H9 (cell line): ENCODE results near the gene IDH3B. TPM values are rescaled to one million over a fixed set of nuclear protein-coding genes. Genes with fewer than 3 reads are reported as not detected.

Experiments used
- DNase-seq: peaks from one replicate; pipeline ENCODE4 v3.0.0-alpha.2; 2017
- H2AFZ ChIP-seq: one replicate; pipeline ENCODE4 v1.6.1; 2013; ENCODE audit warnings: mild to moderate bottlenecking, low read length, control low read depth, moderate library complexity
- H2AK5ac ChIP-seq: 2 replicates; pipeline ENCODE4 v1.6.1; 2013; ENCODE audit warnings: low read length, control low read depth, mixed read lengths; ENCODE audit not compliant: insufficient read length
- H2BK120ac ChIP-seq: one replicate; pipeline ENCODE4 v1.6.1; 2013; ENCODE audit warnings: low read depth, mild to moderate bottlenecking, low read length, control low read depth, inconsistent platforms; ENCODE audit not compliant: poor library complexity, severe bottlenecking
- H2BK12ac ChIP-seq: 2 replicates; pipeline ENCODE4 v1.6.1; 2013; ENCODE audit warnings: low read length, control low read depth, mixed read lengths, low read depth; ENCODE audit not compliant: insufficient read length
- H2BK15ac ChIP-seq: 2 replicates; pipeline ENCODE4 v1.6.1; 2013; ENCODE audit warnings: low read depth, low read length, control low read depth
- H2BK20ac ChIP-seq: one replicate; pipeline ENCODE4 v1.6.1; 2013; ENCODE audit warnings: low read depth, mild to moderate bottlenecking, low read length, control low read depth, inconsistent platforms; ENCODE audit not compliant: poor library complexity, severe bottlenecking
- H2BK5ac ChIP-seq: 2 replicates; pipeline ENCODE4 v1.6.1; 2013; ENCODE audit warnings: low read length, control low read depth, mixed read lengths; ENCODE audit not compliant: insufficient read length
- H3K14ac ChIP-seq: 2 replicates; pipeline ENCODE4 v1.6.1; 2013; ENCODE audit warnings: low read length, control low read depth; ENCODE audit not compliant: insufficient read depth
- H3K18ac ChIP-seq: 2 replicates; pipeline ENCODE4 v1.6.1; 2013; ENCODE audit warnings: low read depth, mild to moderate bottlenecking, mixed read lengths, low read length, control low read depth; ENCODE audit not compliant: insufficient read length
- H3K23ac ChIP-seq: 2 replicates; pipeline ENCODE4 v1.6.1; 2013; ENCODE audit warnings: low read length, control low read depth, mixed read lengths, low read depth; ENCODE audit not compliant: insufficient read length
- H3K23me2 ChIP-seq: 2 replicates; pipeline ENCODE4 v1.6.1; 2013; ENCODE audit warnings: low read depth, mild to moderate bottlenecking, mixed read lengths, low read length, control low read depth; ENCODE audit not compliant: insufficient read length, poor library complexity, severe bottlenecking
- H3K27ac ChIP-seq: 2 replicates; pipeline ENCODE4 v1.5.1; 2013; ENCODE audit warnings: low read length, control low read depth, mixed read lengths, low read depth; ENCODE audit not compliant: insufficient read length
- H3K27me3 ChIP-seq: 2 replicates; pipeline ENCODE4 v1.6.1; 2013; ENCODE audit warnings: low read length, control low read depth, inconsistent platforms; ENCODE audit not compliant: insufficient read depth
- H3K4ac ChIP-seq: 2 replicates; pipeline ENCODE4 v1.6.1; 2013; ENCODE audit warnings: low read depth, mild to moderate bottlenecking, control low read depth, inconsistent platforms, low read length, moderate library complexity
- H3K4me1 ChIP-seq: 2 replicates; pipeline ENCODE4 v1.6.1; 2013; ENCODE audit warnings: low read length, control low read depth, inconsistent platforms; ENCODE audit not compliant: insufficient read depth
- H3K4me2 ChIP-seq: 2 replicates; pipeline ENCODE4 v1.6.1; 2013; ENCODE audit warnings: low read length, control low read depth, mixed read lengths; ENCODE audit not compliant: insufficient read length, insufficient read depth
- H3K56ac ChIP-seq: 2 replicates; pipeline ENCODE4 v1.6.1; 2013; ENCODE audit warnings: low read depth, mild to moderate bottlenecking, mixed read lengths, low read length, control low read depth; ENCODE audit not compliant: insufficient read length
- H3K79me1 ChIP-seq: 2 replicates; pipeline ENCODE4 v1.6.1; 2013; ENCODE audit warnings: low read depth, mild to moderate bottlenecking, moderate library complexity, low read length, control low read depth, inconsistent platforms; ENCODE audit not compliant: insufficient read depth, poor library complexity, severe bottlenecking
- H3K79me2 ChIP-seq: 2 replicates; pipeline ENCODE4 v1.6.1; 2013; ENCODE audit warnings: low read length, control low read depth, inconsistent platforms; ENCODE audit not compliant: insufficient read depth
- H3K9ac ChIP-seq: 2 replicates; pipeline ENCODE4 v1.6.1; 2013; ENCODE audit warnings: low read length, control low read depth, mixed read lengths; ENCODE audit not compliant: insufficient read length; ENCODE audit errors: extremely low read depth
- H3K9me3 ChIP-seq: one replicate; pipeline ENCODE4 v1.6.1; 2013; ENCODE audit warnings: low read depth, low read length, inconsistent platforms; ENCODE audit not compliant: control insufficient read depth
- H3T11ph ChIP-seq: one replicate; pipeline ENCODE4 v1.6.1; 2013; ENCODE audit warnings: mild to moderate bottlenecking, low read length, control low read depth, inconsistent platforms
- H4K20me1 ChIP-seq: one replicate; pipeline ENCODE4 v1.6.1; 2013; ENCODE audit not compliant: control insufficient read depth, insufficient read length, insufficient read depth
- H4K5ac ChIP-seq: 2 replicates; pipeline ENCODE4 v1.6.1; 2013; ENCODE audit warnings: low read depth, mild to moderate bottlenecking, mixed read lengths, low read length, control low read depth; ENCODE audit not compliant: insufficient read length
- H4K8ac ChIP-seq: replicated peaks from 2 replicates; pipeline ENCODE4 v1.6.1; 2013; ENCODE audit warnings: low read length, control low read depth, mixed read lengths, low read depth; ENCODE audit not compliant: insufficient read length
- H4K91ac ChIP-seq: 2 replicates; pipeline ENCODE4 v1.6.1; 2013; ENCODE audit warnings: low read depth, mild to moderate bottlenecking, moderate library complexity, mixed read lengths, low read length, control low read depth; ENCODE audit not compliant: insufficient read length
- H3K27ac Mint-ChIP-seq, 3 experiments: 2 replicates in 2 of 3; 3 replicates in 1 of 3; pipeline ENCODE4 v1.8.0; 2020 to 2021; ENCODE audit warnings: mixed read lengths in 3 of 3, mild to moderate bottlenecking in 1 of 3, moderate library complexity in 1 of 3
- H3K27me3 Mint-ChIP-seq: 2 replicates; pipeline ENCODE4 v1.8.0; 2021; ENCODE audit warnings: low read depth, mild to moderate bottlenecking, moderate library complexity, mixed read lengths
- H3K36me3 Mint-ChIP-seq, 3 experiments: 2 replicates in 2 of 3; 3 replicates in 1 of 3; pipeline ENCODE4 v1.8.0; 2020 to 2021; ENCODE audit warnings: low read depth in 3 of 3, mixed read lengths in 3 of 3; ENCODE audit not compliant: insufficient read depth in 1 of 3
- H3K4me1 Mint-ChIP-seq, 2 experiments: 2 replicates each; pipeline ENCODE4 v1.8.0; 2020; ENCODE audit warnings: mixed read lengths in 2 of 2
- H3K4me3 Mint-ChIP-seq, 2 experiments: 2 replicates in 1 of 2; 3 replicates in 1 of 2; pipeline ENCODE4 v1.8.0; 2020 to 2021; ENCODE audit warnings: mild to moderate bottlenecking in 2 of 2, mixed read lengths in 2 of 2, moderate library complexity in 1 of 2
- H3K9me3 Mint-ChIP-seq, 2 experiments: 2 replicates in 1 of 2; 3 replicates in 1 of 2; pipeline ENCODE4 v1.8.0; 2020; ENCODE audit warnings: mild to moderate bottlenecking in 2 of 2, mixed read lengths in 2 of 2, moderate library complexity in 1 of 2
- CTCF ChIP-seq: fragments of 200-600 bp; sonication (generic); conservative IDR thresholded peaks from 3 replicates; pipeline ENCODE4 v1.8.0; 2021; ENCODE audit warnings: antibody characterized with exemption, mild to moderate bottlenecking
- WGBS: extraction: QIAGEN DNeasy Blood & Tissue Kit; methylation state at CpG from one replicate; pipeline ENCODE4 v1.1.7; 2013; ENCODE audit warnings: missing lambda C conversion rate, low lambda C conversion rate, mixed read lengths; ENCODE audit not compliant: insufficient read length; ENCODE audit errors: extremely low coverage; 5-methylcytosine and 5-hydroxymethylcytosine counted together
- total RNA-seq: library from RNA; stranded (reverse); gene quantifications from 2 replicates; pipeline ENCODE4 v1.2.1, GENCODE V29; 2021

IDH3B gene
- total RNA-seq, 1 experiment from 2014 or later = 114 TPM

GRCh38 chr20:2657241-2657640 lies 6.8 kb downstream of the IDH3B start:
- H3K27me3 ChIP-seq = no peaks in the 10 kb centered on the region
- peaks cover 11% of the 10 kb centered on the region for H3K79me1 ChIP-seq
- H4K8ac ChIP-seq = no peak overlapping the region
- TF ChIP-seq CTCF = no peak
- H2BK5ac ChIP-seq = no peak overlapping the region
- H3K23me2 ChIP-seq = peaks cover 9% of the 10 kb centered on the region
- no peaks in the 10 kb centered on the region for H4K20me1 ChIP-seq
- Mint-ChIP-seq H3K4me3 (peak overlapping the region in 1 of 2 experiments; percentile 8; a peak in 1 of 5 replicates), H3K9me3 (no peaks in the 10 kb centered on the region), H3K27me3 (peaks cover 3% of the 10 kb centered on the region; the same call in 1 of the 2 replicates), H3K4me1 (peaks cover 15 to 18% of the 10 kb centered on the region in 2 experiments), H3K36me3 (peaks cover 71 to 97% (median 90%) of the 10 kb centered on the region in 3 experiments), H3K27ac (peak overlapping the region in 2 of 3 experiments; percentile 22 to 81; a peak in 2 of 7 replicates)
- no peak overlapping the region for H3K18ac ChIP-seq
- WGBS = no CpG with 5 or more reads among the region's 5 CpGs
- no peaks in the 10 kb centered on the region for H3K9me3 ChIP-seq
- no peak overlapping the region for H2BK20ac ChIP-seq
- no peak overlapping the region for H2BK15ac ChIP-seq
- H3K9ac ChIP-seq = no peak overlapping the region
- H4K91ac ChIP-seq = no peak overlapping the region
- H2BK120ac ChIP-seq = no peak overlapping the region
- no peaks in the 10 kb centered on the region; the same call in 1 of the 2 replicates for H3K4me1 ChIP-seq
- H2AK5ac ChIP-seq = no peak overlapping the region
- H3K56ac ChIP-seq = no peak overlapping the region
- H3K4me2 ChIP-seq = no peak overlapping the region
- no peak overlapping the region for H3K14ac ChIP-seq
- H3K79me2 ChIP-seq = peaks cover 17% of the 10 kb centered on the region
- no peak overlapping the region for H3K4ac ChIP-seq
- no peak overlapping the region for H2AFZ ChIP-seq
- no peak overlapping the region for H3K27ac ChIP-seq
- no peak for DNase-seq
- no peak overlapping the region for H3K23ac ChIP-seq
- H2BK12ac ChIP-seq = no peak overlapping the region
- no peak overlapping the region for H4K5ac ChIP-seq
- no peak overlapping the region for H3T11ph ChIP-seq
